GM23338 (cell line): ENCODE measurements around the gene ZSWIM9.

Experiments
- EZH2 ChIP-seq: fragments of 200-600 bp; sonication (generic); IDR thresholded peaks from one replicate; pipeline ENCODE4 v1.8.0; 2017; ENCODE audit warnings: antibody characterized with exemption, mild to moderate bottlenecking, low read depth; ENCODE audit not compliant: unreplicated experiment
- EZH2phosphoT487 ChIP-seq: fragments of 200-600 bp; sonication (generic); IDR thresholded peaks from one replicate; pipeline ENCODE4 v1.8.1; 2018; ENCODE audit warnings: antibody characterized with exemption; ENCODE audit not compliant: unreplicated experiment
- NANOG ChIP-seq: IDR thresholded peaks from 2 replicates; pipeline ENCODE4 v1.6.1; 2016; ENCODE audit warnings: antibody characterized with exemption, borderline replicate concordance
- POLR2AphosphoS5 ChIP-seq: IDR thresholded peaks from 2 replicates; pipeline ENCODE4 v1.6.1; 2016; ENCODE audit warnings: antibody characterized with exemption, low read depth
- TF ChIP-seq, protein P1 (sequence below), 2 experiments: fragments of 200-600 bp in 1 of 2; sonication (generic) in 1 of 2; conservative IDR thresholded peaks; 2 replicates each; pipeline versions ENCODE4 v1.5.1 to v1.6.1; 2016 to 2017; ENCODE audit warnings: antibody characterized with exemption in 2 of 2, low read depth in 2 of 2, mild to moderate bottlenecking in 2 of 2, moderate library complexity in 1 of 2
- TF ChIP-seq, protein P2 (sequence below): IDR thresholded peaks from one replicate; pipeline ENCODE4 v1.6.1; 2018; ENCODE audit warnings: antibody characterized with exemption; ENCODE audit not compliant: unreplicated experiment

DNA sequence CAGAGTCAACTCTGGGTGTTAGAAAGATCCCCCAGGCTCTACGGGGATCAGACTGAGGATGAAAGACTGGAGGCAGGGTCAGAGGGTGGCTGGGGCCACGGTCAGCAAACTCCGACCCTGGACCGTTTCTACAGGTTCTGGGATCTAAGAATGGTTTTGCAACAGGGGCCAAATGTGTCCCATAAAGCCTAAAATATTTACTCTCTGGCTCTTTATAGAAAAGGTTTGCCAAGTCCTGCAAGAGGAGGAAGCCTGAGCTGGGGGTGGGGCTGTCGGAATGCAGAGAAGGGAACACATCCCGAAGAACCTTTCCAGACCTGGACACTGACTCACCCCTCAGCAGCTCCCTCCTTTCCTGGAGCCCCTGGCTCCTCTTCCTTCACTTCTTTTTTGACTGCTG, 21.1 kb upstream of the ZSWIM9 start:
- TF ChIP-seq, protein P1, sequence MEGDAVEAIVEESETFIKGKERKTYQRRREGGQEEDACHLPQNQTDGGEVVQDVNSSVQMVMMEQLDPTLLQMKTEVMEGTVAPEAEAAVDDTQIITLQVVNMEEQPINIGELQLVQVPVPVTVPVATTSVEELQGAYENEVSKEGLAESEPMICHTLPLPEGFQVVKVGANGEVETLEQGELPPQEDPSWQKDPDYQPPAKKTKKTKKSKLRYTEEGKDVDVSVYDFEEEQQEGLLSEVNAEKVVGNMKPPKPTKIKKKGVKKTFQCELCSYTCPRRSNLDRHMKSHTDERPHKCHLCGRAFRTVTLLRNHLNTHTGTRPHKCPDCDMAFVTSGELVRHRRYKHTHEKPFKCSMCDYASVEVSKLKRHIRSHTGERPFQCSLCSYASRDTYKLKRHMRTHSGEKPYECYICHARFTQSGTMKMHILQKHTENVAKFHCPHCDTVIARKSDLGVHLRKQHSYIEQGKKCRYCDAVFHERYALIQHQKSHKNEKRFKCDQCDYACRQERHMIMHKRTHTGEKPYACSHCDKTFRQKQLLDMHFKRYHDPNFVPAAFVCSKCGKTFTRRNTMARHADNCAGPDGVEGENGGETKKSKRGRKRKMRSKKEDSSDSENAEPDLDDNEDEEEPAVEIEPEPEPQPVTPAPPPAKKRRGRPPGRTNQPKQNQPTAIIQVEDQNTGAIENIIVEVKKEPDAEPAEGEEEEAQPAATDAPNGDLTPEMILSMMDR (conservative IDR thresholded peaks at IDR 0.05; ENCODE audit: low read depth in 2 of 2): no peak
- TF ChIP-seq POLR2AphosphoS5 (no peak), EZH2 (no peak), NANOG (no peak), EZH2phosphoT487 (no peak)
- TF ChIP-seq, protein P2, sequence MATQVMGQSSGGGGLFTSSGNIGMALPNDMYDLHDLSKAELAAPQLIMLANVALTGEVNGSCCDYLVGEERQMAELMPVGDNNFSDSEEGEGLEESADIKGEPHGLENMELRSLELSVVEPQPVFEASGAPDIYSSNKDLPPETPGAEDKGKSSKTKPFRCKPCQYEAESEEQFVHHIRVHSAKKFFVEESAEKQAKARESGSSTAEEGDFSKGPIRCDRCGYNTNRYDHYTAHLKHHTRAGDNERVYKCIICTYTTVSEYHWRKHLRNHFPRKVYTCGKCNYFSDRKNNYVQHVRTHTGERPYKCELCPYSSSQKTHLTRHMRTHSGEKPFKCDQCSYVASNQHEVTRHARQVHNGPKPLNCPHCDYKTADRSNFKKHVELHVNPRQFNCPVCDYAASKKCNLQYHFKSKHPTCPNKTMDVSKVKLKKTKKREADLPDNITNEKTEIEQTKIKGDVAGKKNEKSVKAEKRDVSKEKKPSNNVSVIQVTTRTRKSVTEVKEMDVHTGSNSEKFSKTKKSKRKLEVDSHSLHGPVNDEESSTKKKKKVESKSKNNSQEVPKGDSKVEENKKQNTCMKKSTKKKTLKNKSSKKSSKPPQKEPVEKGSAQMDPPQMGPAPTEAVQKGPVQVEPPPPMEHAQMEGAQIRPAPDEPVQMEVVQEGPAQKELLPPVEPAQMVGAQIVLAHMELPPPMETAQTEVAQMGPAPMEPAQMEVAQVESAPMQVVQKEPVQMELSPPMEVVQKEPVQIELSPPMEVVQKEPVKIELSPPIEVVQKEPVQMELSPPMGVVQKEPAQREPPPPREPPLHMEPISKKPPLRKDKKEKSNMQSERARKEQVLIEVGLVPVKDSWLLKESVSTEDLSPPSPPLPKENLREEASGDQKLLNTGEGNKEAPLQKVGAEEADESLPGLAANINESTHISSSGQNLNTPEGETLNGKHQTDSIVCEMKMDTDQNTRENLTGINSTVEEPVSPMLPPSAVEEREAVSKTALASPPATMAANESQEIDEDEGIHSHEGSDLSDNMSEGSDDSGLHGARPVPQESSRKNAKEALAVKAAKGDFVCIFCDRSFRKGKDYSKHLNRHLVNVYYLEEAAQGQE: no peak
